HG03135 (cell line): Measurements from ENCODE around the gene H6PD.

Experiments
- ATAC-seq: cut with Tn5 transposase; IDR thresholded peaks from one replicate; pipeline ENCODE4 v1.9.1; 2021; ENCODE audit warnings: mild to moderate bottlenecking, moderate library complexity; ENCODE audit not compliant: unreplicated experiment

Gene H6PD

GRCh38 chr1:9256332-9256731 is 21.8 kb downstream of the H6PD start:
- ATAC-seq = no peak

DNA sequence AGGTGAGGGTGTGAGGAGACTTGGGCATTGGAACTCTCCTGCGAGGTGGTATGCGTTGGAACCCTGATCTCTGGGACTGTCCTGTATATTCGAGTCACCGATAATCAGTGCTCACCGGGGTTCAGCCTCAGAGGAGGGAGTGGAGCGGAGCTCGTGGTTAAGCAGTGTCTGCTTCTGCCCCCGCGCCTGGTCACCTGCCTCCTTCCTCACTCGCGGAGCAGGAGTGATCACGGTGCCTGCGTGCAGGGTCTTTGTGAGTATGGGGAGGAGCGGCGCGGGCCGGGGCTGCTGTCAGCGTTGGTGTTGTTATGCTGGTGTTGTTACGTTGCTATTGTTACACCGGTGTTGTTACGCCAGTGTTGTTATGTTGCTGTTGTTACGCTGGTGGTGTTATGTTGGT is 23.3 kb downstream of the H6PD start:
- no peak for ATAC-seq

DNA sequence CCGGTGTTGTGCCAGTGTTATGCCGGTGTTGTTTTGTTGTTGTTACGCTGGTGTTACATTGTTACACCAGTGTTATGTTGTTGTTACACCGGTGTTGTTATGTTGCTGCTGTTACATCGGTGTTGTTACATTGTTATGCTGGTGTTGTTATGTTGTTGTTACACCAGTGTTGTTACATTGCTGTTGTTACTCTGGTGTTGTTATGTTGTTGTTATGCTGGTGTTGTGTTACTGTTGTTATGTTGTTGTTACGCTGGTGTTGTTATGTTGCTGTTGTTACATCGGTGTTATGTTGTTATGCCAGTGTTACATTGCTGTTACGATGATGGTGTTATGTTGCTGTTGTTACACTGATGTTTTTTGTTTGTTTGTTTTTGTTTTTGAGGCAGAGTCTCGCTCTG is 24.1 kb downstream of the H6PD start:
- ATAC-seq = no peak

- no peak for ATAC-seq
Observed at GRCh38 chr1:9260059-9260766, 25.6 kb downstream of the H6PD start.

DNA sequence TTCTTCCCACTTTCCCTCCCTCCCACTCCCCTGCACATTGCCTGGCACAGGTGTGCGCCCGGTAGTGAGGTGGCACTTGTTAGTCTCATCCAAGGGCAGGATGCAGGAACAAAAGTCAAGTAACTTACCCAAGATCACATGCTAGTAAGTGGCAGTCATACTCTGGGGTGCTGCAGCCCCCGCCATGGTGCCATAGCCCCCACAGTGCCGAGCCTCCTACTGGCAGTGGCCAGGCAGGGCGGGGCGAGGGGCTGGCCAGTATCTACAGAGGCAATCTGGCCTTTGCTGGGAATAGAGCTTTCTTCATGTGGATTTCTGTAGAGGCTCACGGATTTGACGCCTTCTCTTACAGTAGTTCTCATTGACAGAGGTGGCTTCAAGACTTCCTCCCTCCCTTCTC is 26.9 kb downstream of the H6PD start:
- ATAC-seq = no peak

DNA sequence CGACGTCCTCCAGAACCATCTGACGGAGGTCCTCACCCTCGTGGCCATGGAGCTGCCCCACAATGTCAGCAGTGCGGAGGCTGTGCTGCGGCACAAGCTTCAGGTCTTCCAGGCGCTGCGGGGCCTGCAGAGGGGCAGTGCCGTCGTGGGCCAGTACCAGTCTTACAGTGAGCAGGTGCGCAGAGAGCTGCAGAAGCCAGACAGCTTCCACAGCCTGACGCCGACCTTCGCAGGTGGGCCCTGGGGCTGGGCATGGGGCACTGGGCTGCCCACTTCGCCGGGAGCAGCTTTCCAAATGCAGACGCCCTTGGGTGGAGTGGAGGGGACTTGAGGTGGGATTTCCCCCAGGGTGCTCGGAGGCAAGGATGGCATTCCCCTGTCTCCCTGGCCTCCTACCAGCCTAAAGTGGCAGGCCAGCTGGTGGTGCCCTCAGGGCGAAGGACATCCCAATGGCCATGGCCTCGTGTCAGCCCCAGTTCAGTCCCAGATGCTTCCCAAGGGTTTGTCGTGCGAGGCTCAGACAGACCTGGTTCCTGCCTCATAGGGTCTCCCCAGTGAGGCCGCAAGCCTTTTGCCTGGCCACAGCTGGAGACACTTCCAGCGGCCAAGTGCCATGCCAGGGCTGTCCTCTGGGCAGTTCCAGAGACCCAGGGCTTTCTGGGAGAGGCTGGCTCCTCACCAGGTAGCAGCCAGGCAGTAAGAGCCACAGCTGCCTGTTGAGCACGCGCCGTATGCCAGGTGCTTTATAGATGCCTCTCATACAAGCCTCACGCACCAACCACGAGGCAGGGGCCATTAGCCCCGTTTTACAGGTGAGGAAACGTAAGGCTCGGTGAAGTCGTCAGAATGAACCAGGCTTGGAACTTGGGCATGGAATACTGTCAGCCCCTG is 27.8 kb downstream of the H6PD start:
- no peak for ATAC-seq

DNA sequence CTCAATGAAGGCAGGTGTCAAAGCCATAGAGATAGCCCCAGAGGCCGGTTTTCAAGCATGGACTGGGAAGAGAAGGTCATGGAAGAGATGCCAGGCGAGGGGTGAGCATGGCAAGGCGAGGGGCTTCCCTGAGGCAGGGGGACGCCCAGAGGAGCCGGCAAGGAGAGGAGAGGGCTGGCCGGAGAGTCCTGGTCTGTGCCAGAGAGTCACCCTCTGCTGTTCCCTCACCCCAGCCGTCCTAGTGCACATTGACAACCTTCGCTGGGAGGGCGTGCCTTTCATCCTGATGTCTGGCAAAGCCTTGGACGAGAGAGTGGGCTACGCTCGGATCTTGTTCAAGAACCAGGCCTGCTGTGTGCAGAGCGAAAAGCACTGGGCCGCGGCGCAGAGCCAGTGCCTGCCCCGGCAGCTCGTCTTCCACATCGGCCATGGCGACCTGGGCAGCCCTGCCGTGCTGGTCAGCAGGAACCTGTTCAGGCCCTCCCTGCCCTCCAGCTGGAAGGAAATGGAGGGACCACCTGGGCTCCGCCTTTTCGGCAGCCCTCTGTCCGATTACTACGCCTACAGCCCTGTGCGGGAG is 28.8 kb downstream of the H6PD start:
- no peak for ATAC-seq

DNA sequence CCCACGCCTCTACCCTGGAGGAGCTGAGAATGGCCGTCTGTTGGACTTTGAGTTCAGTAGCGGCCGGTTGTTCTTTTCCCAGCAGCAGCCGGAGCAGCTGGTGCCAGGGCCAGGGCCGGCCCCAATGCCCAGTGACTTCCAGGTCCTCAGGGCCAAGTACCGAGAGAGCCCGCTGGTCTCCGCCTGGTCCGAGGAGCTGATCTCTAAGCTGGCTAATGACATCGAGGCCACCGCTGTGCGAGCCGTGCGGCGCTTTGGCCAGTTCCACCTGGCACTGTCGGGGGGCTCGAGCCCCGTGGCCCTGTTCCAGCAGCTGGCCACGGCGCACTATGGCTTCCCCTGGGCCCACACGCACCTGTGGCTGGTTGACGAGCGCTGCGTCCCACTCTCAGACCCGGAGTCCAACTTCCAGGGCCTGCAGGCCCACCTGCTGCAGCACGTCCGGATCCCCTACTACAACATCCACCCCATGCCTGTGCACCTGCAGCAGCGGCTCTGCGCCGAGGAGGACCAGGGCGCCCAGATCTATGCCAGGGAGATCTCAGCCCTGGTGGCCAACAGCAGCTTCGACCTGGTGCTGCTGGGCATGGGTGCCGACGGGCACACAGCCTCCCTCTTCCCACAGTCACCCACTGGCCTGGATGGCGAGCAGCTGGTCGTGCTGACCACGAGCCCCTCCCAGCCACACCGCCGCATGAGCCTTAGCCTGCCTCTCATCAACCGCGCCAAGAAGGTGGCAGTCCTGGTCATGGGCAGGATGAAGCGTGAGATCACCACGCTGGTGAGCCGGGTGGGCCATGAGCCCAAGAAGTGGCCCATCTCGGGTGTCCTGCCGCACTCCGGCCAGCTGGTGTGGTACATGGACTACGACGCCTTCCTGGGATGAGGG is 29.7 kb downstream of the H6PD start:
- no peak for ATAC-seq

- no peak for ATAC-seq
Observed at GRCh38 chr1:9265037-9265436, 30.5 kb downstream of the H6PD start.

DNA sequence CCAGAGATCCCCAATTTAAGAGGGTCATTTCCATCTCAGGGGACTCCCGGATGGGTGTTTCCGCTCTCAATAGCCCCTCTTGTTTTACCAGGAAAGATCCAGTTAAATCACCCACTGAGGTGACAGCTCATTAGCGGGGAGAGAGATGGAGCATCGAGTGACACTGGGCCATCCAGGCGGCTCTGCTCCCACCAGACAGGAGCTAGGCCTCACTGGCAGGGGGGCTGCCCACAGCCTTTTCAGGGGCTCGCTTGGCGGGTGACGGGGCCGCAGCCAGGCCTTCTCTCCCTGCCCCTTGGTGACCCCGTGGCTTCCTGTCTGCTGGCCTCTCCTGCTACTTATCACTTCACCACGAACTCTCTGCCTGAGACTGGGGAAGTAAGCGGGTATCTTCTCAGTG is 31.4 kb downstream of the H6PD start:
- no peak for ATAC-seq

DNA sequence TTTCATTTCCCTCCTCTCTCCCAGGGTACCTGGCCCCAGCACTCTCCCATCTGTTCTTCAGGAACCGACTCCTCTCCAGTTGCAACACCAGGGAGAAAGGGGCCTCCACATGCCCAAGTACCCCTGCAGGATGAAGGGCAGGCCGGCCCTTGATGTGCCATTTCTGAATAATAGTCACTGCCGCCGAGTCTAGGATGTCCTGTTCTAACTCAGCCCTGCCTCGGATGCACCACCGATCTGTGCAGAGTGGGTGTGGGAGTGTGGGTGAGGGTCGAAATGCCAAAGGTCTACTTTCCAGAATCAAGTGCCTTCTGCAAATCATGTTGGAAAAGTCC is 32.7 kb downstream of the H6PD start:
- no peak for ATAC-seq

GRCh38 chr1:9267827-9268581 is 33.4 kb downstream of the H6PD start:
- ATAC-seq = no peak

- no peak for ATAC-seq
Observed at GRCh38 chr1:9269078-9269501, 34.5 kb downstream of the H6PD start.

GRCh38 chr1:9269721-9270120 is 35.1 kb downstream of the H6PD start:
- no peak for ATAC-seq

- no peak for ATAC-seq
Observed at GRCh38 chr1:9270290-9270883, 35.8 kb downstream of the H6PD start.

- no peak for ATAC-seq
Observed at GRCh38 chr1:9271283-9271682, 36.7 kb downstream of the H6PD start.

DNA sequence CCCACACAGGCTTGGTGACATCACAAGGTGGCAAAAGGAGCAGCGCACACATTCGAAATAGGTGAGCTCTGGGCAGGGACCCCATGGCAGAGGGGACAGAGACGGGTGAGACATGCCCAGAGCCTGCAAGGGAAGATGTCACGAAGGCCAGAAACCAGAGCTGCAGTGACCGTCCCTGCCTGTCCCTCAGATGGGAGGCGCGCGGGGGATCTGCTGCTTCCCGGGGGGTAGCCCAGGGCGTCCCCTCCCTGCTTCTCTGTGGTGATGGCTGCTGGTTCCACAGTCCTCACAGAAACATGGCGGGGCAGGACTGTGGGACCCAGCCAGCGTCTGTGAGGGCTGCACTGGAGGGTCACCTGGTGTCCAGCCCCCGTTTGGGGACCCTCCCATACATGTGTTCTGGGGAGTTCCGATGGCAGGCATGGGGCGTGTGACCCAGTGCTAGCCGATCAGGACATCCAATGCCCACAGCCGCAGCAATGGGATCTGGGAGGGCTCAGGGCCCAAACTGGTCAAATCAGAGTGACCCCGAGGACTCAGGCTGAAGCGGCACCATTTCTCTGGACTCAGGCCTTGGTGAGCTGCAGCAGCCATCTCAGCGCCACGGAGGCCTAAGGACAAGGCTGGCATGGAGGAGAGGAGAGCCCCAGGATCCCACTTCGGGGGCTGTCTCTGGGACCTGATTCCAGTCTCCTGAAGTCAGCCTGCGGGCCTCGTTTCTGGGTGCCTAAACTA is 37.5 kb downstream of the H6PD start:
- ATAC-seq = no peak

GRCh38 chr1:9273177-9273576 is 38.6 kb downstream of the H6PD start:
- no peak for ATAC-seq

- no peak for ATAC-seq
Observed at GRCh38 chr1:9275161-9275560, 40.6 kb downstream of the H6PD start.
